Measurements from ENCODE around the gene B3GLCT.
A peak's percentile ranks its signal among the peaks of the same experiment; 100 is the strongest.
"Not testable (repeated sequence)": the region's sequence is repeated elsewhere in the genome, so short reads cannot be mapped to it uniquely, and the experiment has no call there.

The B3GLCT gene

GRCh38 chr13:31179754-31180153 lies 20.0 kb upstream of the B3GLCT start:
- no peak for DNase-seq

GRCh38 chr13:31182987-31183386 lies 16.8 kb upstream of the B3GLCT start:
- DNase-seq = no peak

GRCh38 chr13:31184451-31184850 lies 15.3 kb upstream of the B3GLCT start:
- no peak for DNase-seq

- DNase-seq = no peak
These were observed 14.7 kb upstream of the B3GLCT start for GRCh38 chr13:31184981-31185645.

- DNase-seq = no peak
These were observed 8.0 kb upstream of the B3GLCT start for GRCh38 chr13:31191748-31192147.

- no peak for DNase-seq
These were observed 7.5 kb upstream of the B3GLCT start for GRCh38 chr13:31192306-31192705.

- DNase-seq = no peak
These were observed 4.2 kb upstream of the B3GLCT start for GRCh38 chr13:31195616-31196015.

- no peak for DNase-seq
These were observed 2.8 kb upstream of the B3GLCT start for GRCh38 chr13:31196992-31197391.

GRCh38 chr13:31198519-31198918 lies 1.3 kb upstream of the B3GLCT start:
- no peak for DNase-seq

- DNase-seq = no peak
These were observed 287 bp upstream of the B3GLCT start for GRCh38 chr13:31199527-31199848.

- DNase-seq = no peak
These were observed 829 bp downstream of the B3GLCT start for GRCh38 chr13:31200637-31200971.

- peak; percentile 35 for DNase-seq
These were observed 1.7 kb downstream of the B3GLCT start for GRCh38 chr13:31201341-31202031.

GRCh38 chr13:31204592-31204991 lies 4.8 kb downstream of the B3GLCT start:
- no peak for DNase-seq

GRCh38 chr13:31207661-31208552 lies 8.1 kb downstream of the B3GLCT start:
- peak; percentile 25 for DNase-seq

GRCh38 chr13:31208559-31209122 lies 8.9 kb downstream of the B3GLCT start:
- DNase-seq = no peak

GRCh38 chr13:31209172-31209840 lies 9.5 kb downstream of the B3GLCT start:
- DNase-seq = peak; percentile 40

GRCh38 chr13:31209841-31210210 lies 10.1 kb downstream of the B3GLCT start:
- DNase-seq = no peak

- no peak for DNase-seq
These were observed 14.0 kb downstream of the B3GLCT start for GRCh38 chr13:31213651-31214289.

- no peak for DNase-seq
These were observed 14.7 kb downstream of the B3GLCT start for GRCh38 chr13:31214435-31214834.

GRCh38 chr13:31216916-31217315 lies 17.1 kb downstream of the B3GLCT start:
- not testable (repeated sequence) for DNase-seq

- DNase-seq = no peak
These were observed 20.3 kb downstream of the B3GLCT start for GRCh38 chr13:31219909-31220598.
